ENCODE measurements around the gene GPR65.
"Not testable (repeated sequence)": the region's sequence is repeated elsewhere in the genome, so short reads cannot be mapped to it uniquely, and the experiment has no call there.

The GPR65 gene

DNA sequence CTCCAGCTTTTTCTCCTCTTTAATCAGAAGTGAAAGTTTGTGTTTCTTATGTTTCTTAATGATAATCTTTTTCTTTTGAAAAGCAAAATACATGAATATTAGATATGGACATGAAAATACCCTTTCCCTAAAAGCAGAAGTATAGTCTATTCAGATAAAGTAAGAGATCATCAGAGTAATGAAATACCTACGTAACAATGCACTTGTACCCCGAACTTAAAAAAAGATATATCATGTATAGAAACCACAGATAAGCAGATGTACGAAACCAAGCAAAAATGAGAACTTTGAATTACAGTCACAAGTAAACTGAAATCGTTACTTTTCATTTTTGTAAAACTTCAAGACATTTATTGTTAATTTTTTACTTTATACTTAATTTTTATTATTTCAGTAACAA lies 1.5 kb upstream of the GPR65 start:
- no peak for DNase-seq (ENCODE audit: low read depth in 4 of 4, low spot score in 1 of 4)

DNA sequence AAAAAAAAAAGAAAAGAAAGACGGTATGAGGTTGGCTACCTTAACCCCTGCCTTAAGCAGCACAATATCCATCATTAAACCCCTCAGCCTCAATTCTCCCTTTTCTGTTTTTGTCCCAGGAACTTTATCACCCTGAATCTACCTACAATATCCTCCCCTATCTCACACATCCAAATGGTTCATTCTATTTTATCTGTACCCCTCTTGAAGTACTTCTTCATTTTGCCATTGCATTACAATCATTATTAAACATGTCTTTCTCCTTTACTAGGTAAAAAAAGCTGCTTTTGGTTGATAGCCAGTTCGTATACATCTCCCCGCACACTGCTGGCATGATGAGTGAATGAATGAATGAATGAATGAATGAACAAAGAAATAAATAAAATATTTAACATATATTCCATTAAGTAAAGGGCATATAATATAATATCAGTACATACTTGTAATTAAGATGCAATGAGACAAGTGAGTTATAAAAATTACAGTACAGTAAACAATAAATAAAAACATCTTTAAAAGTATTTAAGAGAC lies 364 bp upstream of the GPR65 start:
- no peak for DNase-seq (ENCODE audit: low read depth in 4 of 4, low spot score in 1 of 4)

GRCh38 chr14:88005978-88006851 lies 1.3 kb downstream of the GPR65 start:
- peak in 2 of 4 experiments; percentile 40 to 53 for DNase-seq (ENCODE audit: low read depth in 4 of 4, low spot score in 1 of 4)

DNA sequence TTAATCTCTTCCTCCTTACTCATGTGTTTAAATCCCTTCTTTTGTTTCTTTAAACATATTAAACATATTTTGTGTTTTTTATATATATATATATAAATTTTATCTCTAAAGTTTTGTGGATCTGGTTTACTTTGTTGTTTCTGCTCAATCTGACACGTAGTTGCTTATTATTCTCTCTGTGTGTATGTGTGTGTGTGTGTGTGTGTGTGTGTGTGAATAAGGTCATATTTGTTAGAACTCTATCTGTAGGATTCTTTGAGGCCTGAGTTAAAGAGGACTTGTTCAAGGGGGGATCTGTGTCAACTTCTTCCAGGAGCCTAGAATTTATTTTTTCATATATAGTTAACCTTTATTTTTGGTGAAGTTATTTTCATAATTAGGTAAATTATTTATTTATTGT lies 2.7 kb downstream of the GPR65 start:
- no peak for DNase-seq (ENCODE audit: low read depth in 4 of 4, low spot score in 1 of 4)

DNA sequence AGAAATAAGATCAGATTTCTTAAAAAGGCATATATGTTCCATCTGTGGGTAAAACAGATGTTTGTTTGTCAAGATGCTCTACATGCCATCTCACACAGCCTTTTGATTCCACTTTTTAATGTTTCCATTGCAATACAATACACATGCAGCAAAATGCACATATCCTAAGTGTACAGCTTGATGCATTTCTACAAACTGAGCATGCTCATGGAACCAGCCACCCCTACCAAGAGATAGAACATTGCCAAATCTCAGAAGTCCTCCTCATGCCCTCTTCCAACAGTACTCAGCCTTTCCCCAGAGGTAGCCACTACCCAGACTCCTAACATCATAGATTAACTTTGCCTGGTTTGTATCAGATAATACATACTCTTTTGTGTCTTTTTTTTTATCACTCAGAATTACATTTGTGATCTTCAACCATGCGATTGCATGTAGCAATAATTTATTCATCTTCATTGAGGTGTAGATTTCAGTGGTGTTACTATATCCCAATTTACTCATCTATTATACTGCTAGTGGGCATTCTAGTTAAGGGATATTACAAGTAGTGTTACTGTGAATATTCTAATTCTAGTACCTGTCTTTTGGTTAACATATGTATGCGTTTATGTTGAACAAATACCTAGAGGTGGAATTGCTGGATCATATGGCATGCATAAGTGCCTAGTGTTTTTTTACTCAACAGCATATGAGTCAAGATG lies 3.3 kb downstream of the GPR65 start:
- DNase-seq (ENCODE audit: low read depth in 4 of 4, low spot score in 1 of 4): no peak

DNA sequence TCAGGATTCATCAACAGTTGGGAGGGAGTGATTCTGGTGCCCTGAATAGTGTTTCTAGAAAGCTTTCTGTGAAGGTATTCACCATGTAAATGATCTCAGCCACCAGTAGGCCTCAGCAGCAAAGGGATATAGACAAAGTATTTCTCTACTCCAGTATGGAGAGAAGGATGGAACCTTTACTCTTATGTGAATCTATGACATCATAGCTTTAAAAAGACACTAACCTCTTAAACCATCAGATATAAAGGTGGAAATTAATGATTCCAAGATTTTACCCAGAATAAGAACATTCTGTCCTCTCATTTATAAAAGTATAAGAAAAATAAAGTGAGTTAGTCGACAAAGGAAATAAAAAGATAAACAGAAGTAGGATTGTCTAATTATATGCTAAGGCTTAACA lies 4.6 kb downstream of the GPR65 start:
- DNase-seq (ENCODE audit: low read depth in 4 of 4, low spot score in 1 of 4): no peak

DNA sequence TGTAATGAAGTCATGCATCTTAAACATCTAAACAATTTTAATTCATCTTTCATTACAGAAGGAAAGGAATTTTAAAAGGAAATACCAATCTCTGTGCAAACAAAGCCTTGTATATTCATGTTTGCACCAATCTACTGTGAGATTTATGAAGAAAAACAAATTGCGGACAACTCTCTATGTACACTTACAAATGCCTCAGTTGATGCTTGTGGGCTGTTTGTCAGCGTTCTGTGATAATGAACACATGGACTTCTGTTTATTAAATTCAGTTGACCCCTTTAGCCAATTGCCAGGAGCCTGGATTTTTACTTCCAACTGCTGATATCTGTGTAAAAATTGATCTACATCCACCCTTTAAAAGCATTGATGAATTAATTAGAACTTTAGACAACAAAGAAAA lies 5.4 kb downstream of the GPR65 start:
- DNase-seq (ENCODE audit: low read depth in 4 of 4, low spot score in 1 of 4): no peak

DNA sequence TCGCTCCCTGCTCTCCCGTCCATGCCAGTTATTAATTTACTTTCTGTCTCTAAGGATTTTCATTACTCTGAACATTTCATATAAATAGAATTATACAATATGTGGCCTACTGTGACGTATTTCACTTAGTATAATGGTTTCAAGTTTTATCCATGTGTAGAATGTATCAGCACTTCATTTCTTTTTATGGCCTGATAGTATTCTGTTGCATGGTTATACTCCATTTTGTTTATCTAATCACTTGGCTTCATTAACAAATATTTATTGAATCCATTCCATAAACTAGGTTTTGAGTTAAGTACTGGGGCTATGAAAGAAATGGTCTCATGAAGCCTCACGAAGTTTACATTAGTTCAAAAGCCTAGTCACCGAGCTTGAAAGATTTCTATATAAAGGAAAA lies 7.6 kb downstream of the GPR65 start:
- DNase-seq (ENCODE audit: low read depth in 4 of 4, low spot score in 1 of 4): no peak

- DNase-seq (ENCODE audit: low read depth in 4 of 4, low spot score in 1 of 4): no peak
Observed at GRCh38 chr14:88013750-88014349, 8.9 kb downstream of the GPR65 start.

GRCh38 chr14:88016768-88017167 lies 11.8 kb downstream of the GPR65 start:
- no peak for DNase-seq (ENCODE audit: low read depth in 4 of 4, low spot score in 1 of 4)

GRCh38 chr14:88017535-88017934 lies 12.6 kb downstream of the GPR65 start:
- DNase-seq (ENCODE audit: low read depth in 4 of 4, low spot score in 1 of 4): no peak

GRCh38 chr14:88023658-88024187 lies 18.8 kb downstream of the GPR65 start:
- DNase-seq (ENCODE audit: low read depth in 4 of 4, low spot score in 1 of 4): no peak

- not testable (repeated sequence) for DNase-seq (ENCODE audit: low read depth in 4 of 4, low spot score in 1 of 4)
Observed at GRCh38 chr14:88024252-88025086, 19.5 kb downstream of the GPR65 start.

GRCh38 chr14:88025313-88025712 lies 20.4 kb downstream of the GPR65 start:
- no peak for DNase-seq (ENCODE audit: low read depth in 4 of 4, low spot score in 1 of 4)

GRCh38 chr14:88026890-88027289 lies 22.0 kb downstream of the GPR65 start:
- no peak for DNase-seq (ENCODE audit: low read depth in 4 of 4, low spot score in 1 of 4)

DNA sequence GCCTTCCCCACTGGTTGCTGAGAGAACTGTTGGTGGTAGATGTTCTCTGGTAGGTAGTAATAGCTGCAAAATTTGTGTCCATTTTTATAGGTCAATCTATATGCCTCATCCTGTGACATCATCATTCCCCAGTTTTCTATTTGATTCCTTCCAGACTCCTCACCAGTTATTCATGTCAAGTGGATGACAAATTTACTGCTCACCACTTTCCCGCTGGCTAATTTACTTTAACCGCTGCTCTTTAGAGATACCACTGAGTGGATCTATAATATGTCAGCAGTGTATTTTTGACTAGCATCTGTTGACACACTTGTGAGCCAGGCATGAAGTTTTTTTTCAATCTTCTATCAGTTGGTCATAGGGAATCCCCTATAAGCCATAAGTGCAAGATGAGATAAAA lies 24.6 kb downstream of the GPR65 start:
- no peak for DNase-seq (ENCODE audit: low read depth in 4 of 4, low spot score in 1 of 4)

DNA sequence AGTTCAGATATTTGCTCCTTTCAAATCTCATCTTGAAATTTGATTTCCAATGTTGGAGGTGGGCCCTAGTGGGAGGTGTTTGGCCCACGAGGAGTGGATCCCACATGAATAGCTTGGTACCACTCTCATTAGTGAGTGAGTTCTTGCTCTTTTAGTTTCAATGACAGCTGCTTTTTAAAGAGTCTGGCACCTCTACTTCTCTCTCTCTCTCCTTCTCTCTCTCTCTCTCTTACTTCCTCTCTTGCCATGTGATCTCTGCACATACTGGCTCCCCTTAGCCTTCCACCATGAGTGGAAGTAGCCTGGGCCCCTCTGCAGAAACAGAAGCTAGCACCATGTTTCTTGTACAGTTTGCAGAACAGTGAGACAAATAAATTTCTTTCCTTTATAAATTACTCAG lies 25.1 kb downstream of the GPR65 start:
- DNase-seq (ENCODE audit: low read depth in 4 of 4, low spot score in 1 of 4): no peak

DNA sequence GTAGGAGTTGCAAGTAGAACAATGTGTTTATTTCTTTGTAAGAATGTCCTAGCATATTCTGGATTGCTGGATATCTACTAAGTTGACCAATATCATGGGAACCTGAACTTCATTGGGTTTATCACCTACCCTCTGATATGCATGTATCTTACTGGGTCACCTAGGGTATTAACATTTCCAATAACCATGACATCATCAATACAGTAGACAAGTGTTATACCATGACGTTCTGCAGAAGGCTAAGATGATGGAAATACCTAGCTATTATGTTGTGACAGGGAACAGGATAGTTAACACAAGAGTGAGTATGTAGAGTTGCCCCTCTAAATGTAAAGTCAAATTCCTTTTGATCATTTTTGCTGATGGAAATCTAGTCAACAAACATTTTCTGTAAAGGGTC lies 26.0 kb downstream of the GPR65 start:
- DNase-seq (ENCODE audit: low read depth in 4 of 4, low spot score in 1 of 4): no peak

DNA sequence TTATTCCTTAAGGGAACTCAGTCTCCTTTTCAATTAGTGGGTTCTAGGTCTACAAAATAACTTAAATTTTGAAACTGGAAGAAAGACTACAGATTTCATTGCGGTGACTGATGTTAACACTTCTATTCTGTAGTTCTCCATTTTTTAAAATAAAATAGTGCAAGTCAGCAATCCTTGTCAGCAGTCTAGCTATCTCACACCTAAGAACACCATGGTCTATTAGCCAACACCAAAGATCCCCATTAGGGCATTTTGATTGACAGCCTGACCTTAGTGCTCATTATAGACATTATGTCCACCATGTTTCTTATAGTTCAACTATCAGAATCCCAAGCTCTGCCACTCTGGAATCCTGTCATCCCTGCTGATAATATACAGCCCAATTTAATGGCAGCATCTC lies 27.4 kb downstream of the GPR65 start:
- DNase-seq (ENCODE audit: low read depth in 4 of 4, low spot score in 1 of 4): no peak

DNA sequence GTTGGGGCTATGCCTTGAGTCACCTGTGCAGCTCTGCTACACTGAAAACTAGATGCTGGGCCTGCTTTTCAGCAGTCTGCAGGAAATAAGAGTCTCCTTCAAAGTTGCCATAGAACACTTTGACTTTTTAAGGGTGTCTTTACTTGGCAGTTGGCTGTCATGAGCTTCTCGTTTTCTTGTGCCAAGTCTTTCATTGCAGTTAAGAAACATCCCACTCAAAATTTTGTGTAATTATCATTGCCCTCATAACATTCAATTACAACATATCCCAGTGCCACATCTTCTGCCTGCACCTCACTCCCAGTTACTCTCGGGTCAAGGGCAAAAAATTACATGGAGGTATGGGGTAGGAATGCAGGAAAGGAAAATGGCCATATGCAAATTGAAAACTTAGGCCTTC lies 29.1 kb downstream of the GPR65 start:
- no peak for DNase-seq (ENCODE audit: low read depth in 4 of 4, low spot score in 1 of 4)

DNA sequence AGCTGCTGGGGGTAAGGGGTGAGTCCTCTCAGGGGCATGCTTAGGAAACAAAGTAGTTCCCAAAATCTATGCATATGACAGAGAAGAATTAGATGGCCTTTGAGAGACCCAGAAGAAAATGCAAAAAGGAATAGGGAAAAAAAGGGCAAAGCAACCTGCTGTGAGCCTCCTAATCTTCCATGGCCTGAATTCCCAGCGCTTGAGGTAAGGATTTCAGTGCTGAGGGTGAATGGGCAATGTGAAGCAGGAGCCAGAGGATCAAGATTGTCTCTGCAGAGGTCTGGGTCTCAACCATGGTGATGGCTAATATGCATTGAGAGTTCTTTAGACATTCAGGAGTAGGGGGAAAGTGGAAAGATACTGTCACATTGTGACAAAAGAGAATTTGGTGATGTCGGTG lies 31.5 kb downstream of the GPR65 start:
- no peak for DNase-seq (ENCODE audit: low read depth in 4 of 4, low spot score in 1 of 4)
